HL-60 (cell line): Measurements from ENCODE around the gene PHC2.

Experiments used
- DNase-seq, 2 experiments: peaks; one replicate each; pipeline ENCODE4 v3.0.0-alpha.2; 2010 to 2020; ENCODE audit warnings: low read depth in 1 of 2, low spot score in 1 of 2
- H3K27ac ChIP-seq: fragments of 250-450 bp; sonication (Bioruptor Pico); replicated peaks from 2 replicates; pipeline ENCODE4 v1.5.1; 2020; ENCODE audit warnings: mild to moderate bottlenecking, moderate library complexity
- H3K27me3 ChIP-seq: fragments of 250-450 bp; sonication (Bioruptor Pico); 2 replicates; pipeline ENCODE4 v1.5.1; 2021; ENCODE audit warnings: mild to moderate bottlenecking, moderate library complexity; ENCODE audit not compliant: insufficient read depth, poor library complexity, severe bottlenecking
- H3K4me3 ChIP-seq: replicated peaks from 2 replicates; pipeline ENCODE4 v1.5.1; 2011; ENCODE audit warnings: mild to moderate bottlenecking, control low read depth, low read length; ENCODE audit not compliant: insufficient read depth
- CTCF ChIP-seq: IDR thresholded peaks from one replicate; pipeline ENCODE4 v1.5.1; 2011; ENCODE audit warnings: low read length, control low read depth, inconsistent platforms; ENCODE audit not compliant: insufficient read depth
- GABPA ChIP-seq: IDR thresholded peaks from 2 replicates; pipeline ENCODE4 v1.6.1; 2012; ENCODE audit warnings: low read depth
- POLR2AphosphoS5 ChIP-seq: IDR thresholded peaks from 2 replicates; pipeline ENCODE4 v1.6.1; 2012; ENCODE audit warnings: low read depth
- REST ChIP-seq: IDR thresholded peaks from 2 replicates; pipeline ENCODE4 v1.6.1; 2012; ENCODE audit warnings: low read depth; ENCODE audit not compliant: insufficient replicate concordance
- SPI1 ChIP-seq: IDR thresholded peaks from 2 replicates; pipeline ENCODE4 v1.6.1; 2012; ENCODE audit warnings: low read depth, mild to moderate bottlenecking, borderline replicate concordance

Gene PHC2

GRCh38 chr1:33306653-33307493 lies 124.0 kb downstream of the PHC2 start:
- H3K4me3 ChIP-seq = no peak overlapping the region
- peaks cover 2% of the 10 kb centered on the region for H3K27me3 ChIP-seq
- H3K27ac ChIP-seq = no peak overlapping the region
- TF ChIP-seq GABPA (no peak), CTCF (no peak), SPI1 (no peak), REST (no peak), POLR2AphosphoS5 (no peak)
- DNase-seq = no peak

GRCh38 chr1:33305816-33306652 lies 124.9 kb downstream of the PHC2 start:
- Histone ChIP-seq H3K27ac (no peak overlapping the region), H3K27me3 (peaks cover 2% of the 10 kb centered on the region), H3K4me3 (no peak overlapping the region)
- TF ChIP-seq REST (no peak), SPI1 (no peak), GABPA (no peak), CTCF (no peak), POLR2AphosphoS5 (no peak)
- no peak for DNase-seq

- no peak overlapping the region for H3K4me3 ChIP-seq
- TF ChIP-seq GABPA = no peak
- no peak for TF ChIP-seq CTCF
- no peak for TF ChIP-seq POLR2AphosphoS5
- no peak for TF ChIP-seq REST
- no peak for TF ChIP-seq SPI1
- no peak overlapping the region for H3K27ac ChIP-seq
- H3K27me3 ChIP-seq = peaks cover 2% of the 10 kb centered on the region
- DNase-seq = no peak
Measured at GRCh38 chr1:33305016-33305415, 125.9 kb downstream of the PHC2 start.
